H1 (cell line): ENCODE measurements around the gene FHIT. TPM values are rescaled to one million over a fixed set of nuclear protein-coding genes. Genes with fewer than 3 reads are reported as not detected.
A peak's percentile ranks its signal among the peaks of the same experiment; 100 is the strongest.

Experiments
- CBX8 ChIP-seq: fragments of 300-800, 300-1000 bp; sonication (generic); IDR thresholded peaks from 2 replicates; pipeline ENCODE4 v1.7.1; 2016; ENCODE audit warnings: low read depth, low read length, borderline replicate concordance
- CHD7 ChIP-seq: fragments of 300-600 bp; sonication (generic); IDR thresholded peaks from 2 replicates; pipeline ENCODE4 v1.7.1; 2012; ENCODE audit warnings: low read length, moderate library complexity, mild to moderate bottlenecking, inconsistent platforms; ENCODE audit not compliant: insufficient replicate concordance
- GABPA ChIP-seq: IDR thresholded peaks from 2 replicates; pipeline ENCODE4 v1.6.1; 2011; ENCODE audit warnings: mild to moderate bottlenecking, low read length, moderate library complexity, borderline replicate concordance; ENCODE audit not compliant: insufficient read depth
- JUND ChIP-seq: IDR thresholded peaks from 2 replicates; pipeline ENCODE4 v1.6.1; 2011; ENCODE audit warnings: mild to moderate bottlenecking, improper control_type of control experiment, low read length
- PHF8 ChIP-seq: fragments of 200-600 bp; sonication (generic); conservative IDR thresholded peaks from 2 replicates; pipeline ENCODE4 v1.7.1; 2012; ENCODE audit warnings: low read depth, mild to moderate bottlenecking, inconsistent platforms, low read length, moderate library complexity
- TAF1 ChIP-seq: IDR thresholded peaks from 2 replicates; pipeline ENCODE4 v1.6.1; 2011; ENCODE audit warnings: mild to moderate bottlenecking, low read depth, low read length
- YY1 ChIP-seq: IDR thresholded peaks from 2 replicates; pipeline ENCODE4 v1.6.1; 2011; ENCODE audit warnings: low read depth, mild to moderate bottlenecking, low read length
- polyA plus RNA-seq, 7 experiments: library from polyadenylated mRNA; depleted of rRNA in 3 of 7; stranded (reverse) in 5 of 7; unstranded in 2 of 7; fragments of >200 nt in 5 of 7; fragments of 200-250 nt in 2 of 7; gene quantifications; 1 replicate in 5 of 7; 2 replicates in 1 of 7; 4 replicates in 1 of 7; pipeline versions ENCODE4 v1.2.1 to v1.2.3, GENCODE V29; 2011 to 2013; ENCODE audit warnings: missing spikeins in 2 of 7, mixed read lengths in 2 of 7
- total RNA-seq: library from RNA; stranded (reverse); fragmentation: NEBNext Ultra II Directional; extraction: Animal tissue kit (Norgen Biotek cat#: 25700); gene quantifications from 2 replicates; pipeline ENCODE4 v1.2.1, GENCODE V29; 2021

FHIT gene
- total and polyA plus RNA-seq, 2 of the 8 experiments (the other 6 are each of a cell fraction or from before 2014, with no cell fraction given) = 1.2 to 3.2 TPM

- TF ChIP-seq CHD7 (no peak), JUND (no peak), TAF1 (no peak), CBX8 (no peak), PHF8 (no peak), YY1 (peak; percentile 51; the same call in 1 of the 2 replicates), GABPA (no peak)
These were observed 1441.4 kb downstream of the FHIT start (continued) for GRCh38 chr3:59809710-59810444.
